GM19452 (cell line): ENCODE data around the gene TSHZ2.

Source experiments
- ATAC-seq: cut with Tn5 transposase; IDR thresholded peaks from one replicate; pipeline ENCODE4 v1.9.1; 2021; ENCODE audit not compliant: unreplicated experiment

Gene TSHZ2

DNA sequence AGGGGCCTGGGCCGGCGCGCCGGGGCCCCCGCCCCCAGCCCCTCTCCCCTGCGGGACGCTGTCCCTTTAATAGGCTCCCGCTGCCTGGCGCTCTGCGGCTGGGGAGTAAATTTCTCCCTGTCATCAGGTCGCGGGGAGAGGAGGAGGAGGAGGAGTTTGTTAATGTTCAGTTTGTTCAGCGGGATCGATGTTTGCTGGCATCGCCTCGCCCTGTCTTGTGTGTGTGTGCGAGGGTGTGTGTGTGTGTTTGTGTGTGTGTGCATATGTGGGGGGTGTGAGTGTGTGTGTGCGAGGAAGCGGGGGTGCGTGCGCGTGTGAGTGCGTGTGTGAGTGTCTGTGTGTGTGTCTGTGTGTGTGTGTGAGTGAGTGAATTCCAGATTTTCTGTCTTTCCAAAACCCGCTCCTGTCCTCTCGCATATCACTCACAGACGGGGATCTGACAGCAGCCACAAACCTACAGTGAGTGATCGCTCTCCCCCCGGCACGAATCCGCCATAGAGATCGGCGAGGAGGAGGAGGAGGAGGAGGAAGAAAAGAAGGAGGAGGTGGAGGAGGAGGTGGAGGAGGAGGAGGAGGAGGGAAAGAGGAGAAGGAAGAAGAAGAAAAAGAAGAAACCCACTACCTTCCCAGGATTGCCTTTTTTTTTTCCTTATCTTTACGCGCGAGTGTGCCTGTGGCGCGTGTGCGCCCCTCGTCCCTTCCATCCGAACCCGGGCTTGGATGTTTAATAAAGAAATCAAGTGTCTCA, at the start of gene TSHZ2:
Gene TSHZ2, plus strand, starts transcription at position 169 of the 748 bp plus-strand sequence. CDS start 936 bp downstream, outside the sequence.
- ATAC-seq = no peak

GRCh38 chr20:52922436-52922835, 49.7 kb upstream of the TSHZ2 start:
- no peak for ATAC-seq

GRCh38 chr20:52923123-52923937, 48.8 kb upstream of the TSHZ2 start:
- no peak for ATAC-seq

DNA sequence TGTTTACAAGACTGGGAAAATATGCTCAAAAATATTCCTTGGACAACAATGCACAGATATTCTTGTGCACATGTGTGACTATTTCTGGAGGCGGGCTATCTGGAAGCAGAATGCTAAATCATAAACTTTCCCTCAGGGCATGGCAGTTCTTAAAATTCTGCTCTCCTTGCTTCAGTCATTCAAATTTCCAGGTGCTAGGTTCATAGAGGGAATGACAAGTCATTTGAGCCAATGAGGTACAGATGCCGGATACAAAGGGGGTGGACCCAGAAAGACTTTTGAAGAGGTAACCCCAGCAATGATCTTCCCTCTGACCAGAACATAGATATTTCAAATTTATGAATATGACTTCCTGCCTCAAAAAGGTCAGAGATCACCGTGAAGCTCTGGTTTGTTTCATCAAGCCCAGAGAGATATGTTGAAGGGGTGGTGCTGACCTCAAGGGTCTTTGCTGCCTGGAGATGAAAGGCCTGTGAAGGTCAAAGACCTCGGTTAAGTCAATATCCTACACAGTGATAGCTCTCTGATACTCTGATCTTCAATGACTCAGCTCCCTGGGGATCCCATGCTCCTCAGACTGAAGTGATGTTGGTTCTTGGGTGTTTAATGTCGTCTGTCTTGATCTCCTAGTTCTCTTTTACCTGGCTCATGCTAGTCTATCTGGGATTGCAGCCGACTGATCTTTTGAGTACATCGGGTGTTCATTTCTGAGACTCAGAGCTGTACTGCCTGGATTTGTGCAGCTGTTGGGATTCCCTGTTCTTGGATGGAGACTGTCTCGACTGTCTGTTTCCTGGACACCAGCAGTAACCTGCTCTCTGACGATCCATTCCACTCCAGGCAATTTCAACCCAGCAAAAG, 47.5 kb upstream of the TSHZ2 start:
- no peak for ATAC-seq

DNA sequence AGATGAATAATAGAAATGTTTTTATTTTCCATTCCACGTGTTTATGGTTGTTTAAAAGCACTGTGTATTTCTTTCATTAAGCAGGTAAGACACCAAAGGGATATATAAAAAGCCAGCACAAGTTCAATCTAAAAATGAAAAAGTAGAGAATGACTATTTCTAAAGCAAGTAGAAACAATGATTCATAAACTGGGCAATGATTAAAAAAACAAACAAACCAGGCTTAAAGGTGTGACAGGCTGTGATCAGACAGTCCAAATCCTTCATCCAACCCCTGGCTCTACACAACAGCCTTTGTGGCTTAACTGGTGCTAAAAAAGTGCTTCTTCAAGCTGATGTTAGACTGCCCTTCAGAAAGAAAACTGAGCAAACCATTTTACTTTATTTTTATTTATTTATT, 45.7 kb upstream of the TSHZ2 start:
- ATAC-seq = no peak

GRCh38 chr20:52933867-52934266, 38.3 kb upstream of the TSHZ2 start:
- ATAC-seq = no peak

GRCh38 chr20:52936351-52937340, 35.5 kb upstream of the TSHZ2 start:
- ATAC-seq = no peak

- no peak for ATAC-seq
Measured at GRCh38 chr20:52937591-52938100, 34.5 kb upstream of the TSHZ2 start.

GRCh38 chr20:52939141-52939540, 33.0 kb upstream of the TSHZ2 start:
- no peak for ATAC-seq

- ATAC-seq = no peak
Measured at GRCh38 chr20:52941808-52942207, 30.4 kb upstream of the TSHZ2 start.

DNA sequence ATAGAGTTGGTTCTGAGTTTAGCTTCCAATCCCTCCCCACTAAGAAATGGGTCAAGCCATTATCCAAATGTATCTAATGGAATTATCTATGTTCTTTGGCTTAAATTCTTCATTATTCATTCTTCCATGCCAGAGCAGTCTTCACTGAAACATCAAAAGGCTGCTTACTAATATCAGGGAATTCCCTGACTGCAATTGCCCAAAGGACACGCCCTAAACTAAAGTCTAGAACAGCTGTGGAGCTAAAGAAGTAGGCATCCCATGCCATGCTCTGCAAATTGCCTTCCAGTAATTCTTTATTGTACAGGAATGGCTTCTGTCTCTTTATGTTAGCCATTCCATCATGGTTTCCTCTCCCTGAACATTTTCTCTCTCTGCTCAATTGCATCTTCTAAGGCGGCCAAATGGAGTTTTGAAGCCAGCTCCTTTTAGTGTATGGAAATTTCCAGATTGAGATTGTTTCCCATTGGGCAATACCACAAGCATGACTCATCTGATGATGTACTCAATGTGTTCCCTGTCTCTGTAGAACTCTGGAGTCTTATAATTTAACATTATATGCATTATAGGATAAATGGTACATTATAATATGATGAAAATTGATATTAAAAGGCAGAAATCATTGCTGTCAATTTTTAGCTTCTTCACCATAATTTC, 28.8 kb upstream of the TSHZ2 start:
- ATAC-seq = no peak

GRCh38 chr20:52945268-52945667, 26.9 kb upstream of the TSHZ2 start:
- ATAC-seq = no peak

GRCh38 chr20:52945862-52946522, 26.2 kb upstream of the TSHZ2 start:
- ATAC-seq = no peak

DNA sequence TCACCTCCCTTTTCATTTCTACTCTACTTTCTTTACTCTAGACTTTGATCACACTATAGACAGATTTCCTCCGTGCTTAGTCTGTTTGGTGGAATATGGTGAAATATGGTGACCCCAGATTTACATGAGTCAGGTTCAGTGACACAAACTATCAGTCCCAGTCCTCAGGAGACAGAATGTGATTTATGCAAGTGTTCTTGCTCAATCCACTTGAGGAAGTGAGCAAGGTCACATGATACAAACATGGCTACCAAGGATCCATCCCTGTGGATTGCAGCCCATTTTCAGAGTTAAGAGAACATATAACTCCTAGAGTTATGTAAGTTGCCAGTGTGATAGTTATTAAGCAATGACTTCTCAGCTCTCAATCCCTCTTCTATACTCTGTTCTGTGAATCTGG, 23.7 kb upstream of the TSHZ2 start:
- no peak for ATAC-seq

GRCh38 chr20:52953020-52953419, 19.1 kb upstream of the TSHZ2 start:
- no peak for ATAC-seq

DNA sequence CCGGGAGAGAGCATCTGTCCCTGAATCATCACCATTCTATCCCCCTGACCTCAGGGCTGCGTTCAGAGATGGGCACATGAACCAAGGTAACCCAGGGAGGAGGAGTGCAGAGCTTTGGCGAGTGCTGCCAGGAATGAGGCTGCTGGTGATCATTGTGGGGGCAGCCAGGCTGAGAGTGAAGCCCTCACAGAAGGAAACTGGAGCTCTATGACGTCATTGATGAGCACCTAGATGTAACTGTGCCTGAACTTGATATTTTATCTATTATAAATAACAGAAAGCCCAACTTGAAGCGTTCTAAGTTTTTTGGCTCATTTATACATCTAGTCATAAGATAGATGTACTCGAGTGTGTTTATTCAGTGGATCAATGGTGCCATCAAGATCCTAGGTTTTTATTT, 17.3 kb upstream of the TSHZ2 start:
- ATAC-seq = no peak

DNA sequence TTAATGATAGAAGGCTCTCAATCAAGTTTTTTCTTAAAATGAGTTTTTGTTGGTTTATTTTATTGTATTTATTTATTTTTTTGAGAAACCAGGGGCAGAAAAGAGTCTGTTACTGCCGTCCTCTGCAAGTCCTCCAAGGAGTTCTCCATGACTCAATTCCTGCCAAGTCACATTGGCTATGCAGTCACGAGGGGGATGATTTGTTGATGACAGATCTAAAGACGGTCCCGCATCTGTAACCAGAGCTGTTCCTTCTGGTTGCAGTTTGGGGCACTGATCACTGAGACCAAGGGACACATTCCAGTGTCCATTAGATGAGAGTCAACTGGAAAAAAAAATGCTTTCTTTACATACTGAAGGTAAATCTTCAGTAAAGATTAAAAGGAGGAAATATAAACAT, 13.9 kb upstream of the TSHZ2 start:
- no peak for ATAC-seq

GRCh38 chr20:52959125-52959524, 13.0 kb upstream of the TSHZ2 start:
- no peak for ATAC-seq

DNA sequence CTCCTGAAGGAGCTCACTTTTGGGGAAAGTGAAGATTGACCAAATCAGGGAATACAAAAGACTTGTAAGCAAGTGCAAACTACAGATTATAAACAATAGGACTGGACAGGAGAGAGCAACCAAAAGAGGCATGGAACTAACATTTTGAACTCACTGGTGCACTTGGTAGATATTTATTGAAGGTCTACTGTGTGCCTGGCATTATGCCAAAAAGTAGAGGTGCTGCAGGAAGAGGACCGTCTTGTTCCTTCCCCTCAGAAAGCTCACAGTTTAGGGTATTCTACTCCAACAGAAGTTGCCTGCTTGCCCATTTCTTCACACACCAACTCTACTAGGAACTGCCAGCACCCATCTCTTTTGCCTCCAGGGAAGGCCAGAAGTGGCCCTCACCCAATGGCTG, 10.0 kb upstream of the TSHZ2 start:
- no peak for ATAC-seq
